GM18498 (cell line): Measurements from ENCODE around the gene TP53I11.
A peak's percentile ranks its signal among the peaks of the same experiment; 100 is the strongest.

Experiments used
- ATAC-seq: cut with Tn5 transposase; IDR thresholded peaks from one replicate; pipeline ENCODE4 v1.9.1; 2021; ENCODE audit warnings: mild to moderate bottlenecking, moderate library complexity; ENCODE audit not compliant: unreplicated experiment

Gene TP53I11

DNA sequence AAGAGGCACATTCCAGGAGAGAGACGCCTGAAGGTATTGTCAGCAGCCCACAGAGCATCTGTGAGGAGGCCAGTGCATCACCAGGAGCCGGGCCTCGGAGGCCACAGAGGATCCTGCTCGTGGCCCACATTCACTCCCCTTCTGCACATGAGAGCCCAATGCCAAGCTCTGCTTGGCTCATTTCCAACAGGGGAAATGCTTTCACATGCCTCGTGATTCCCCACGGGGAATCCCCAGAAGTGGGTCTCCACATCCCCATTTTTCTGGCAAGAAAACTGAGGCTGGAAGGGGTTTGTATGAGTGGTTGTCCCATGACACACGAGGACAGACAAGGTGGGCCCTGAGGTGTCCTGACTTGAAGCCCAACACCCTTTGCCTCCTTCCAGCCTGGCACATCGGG lies 34.4 kb downstream of the TP53I11 start:
- no peak for ATAC-seq

DNA sequence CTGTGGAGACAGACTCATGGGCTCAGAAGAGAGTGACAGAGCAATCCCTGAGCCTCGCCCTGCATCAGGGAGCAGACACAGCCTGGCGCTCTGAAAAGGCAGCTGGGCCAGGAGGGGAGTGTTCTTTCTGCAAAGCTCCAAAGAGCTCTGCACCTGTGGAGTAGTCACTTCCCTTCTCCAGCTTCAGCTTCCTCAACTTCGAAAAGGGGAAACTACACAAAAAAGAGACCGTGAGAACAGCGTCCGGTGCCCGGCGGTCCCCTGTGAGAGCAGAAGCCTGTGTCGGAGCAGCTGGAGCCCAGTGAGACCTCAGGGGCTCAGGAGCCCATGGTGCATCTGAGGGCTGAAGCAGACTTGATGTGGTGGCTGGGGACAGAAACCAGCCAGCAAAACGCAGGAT lies 35.1 kb downstream of the TP53I11 start:
- ATAC-seq = no peak

DNA sequence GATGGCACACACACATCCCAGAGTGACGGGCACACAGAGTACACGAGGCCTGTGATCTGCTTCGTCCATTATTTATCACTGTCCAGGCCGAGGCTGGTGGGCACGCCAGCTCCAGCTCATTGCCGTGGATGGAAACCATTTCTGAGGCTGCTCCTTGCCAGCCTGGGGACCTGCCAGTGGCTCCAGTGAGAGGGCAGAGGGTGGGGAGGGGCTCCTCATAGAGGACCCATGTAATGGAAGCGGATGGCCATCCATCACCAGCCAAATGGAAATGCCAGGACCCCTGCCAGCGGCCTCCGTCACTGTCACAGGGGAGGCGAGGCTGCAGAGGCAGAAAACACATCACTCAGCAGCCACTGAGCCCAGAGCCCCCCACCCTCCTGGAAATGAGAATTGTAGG lies 35.7 kb downstream of the TP53I11 start:
- ATAC-seq = no peak

DNA sequence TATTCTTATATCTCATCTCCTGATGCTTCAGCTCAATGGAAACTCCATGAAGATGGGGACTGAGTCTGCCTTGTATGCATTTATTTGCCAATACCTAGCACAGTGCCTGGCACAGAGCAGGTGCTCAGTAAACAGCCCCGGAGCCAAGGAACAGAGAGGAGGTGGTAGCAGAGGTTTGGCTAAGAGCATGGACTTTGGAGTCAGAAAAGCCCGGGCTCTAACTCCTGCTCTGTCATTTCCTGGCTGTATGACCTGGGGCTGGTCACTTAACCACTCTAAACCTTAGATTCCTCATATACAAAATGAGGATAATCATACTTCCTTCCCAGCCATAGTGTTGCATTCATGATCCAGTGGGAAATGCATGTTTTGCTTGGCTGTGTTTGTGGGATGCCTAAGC lies 36.6 kb downstream of the TP53I11 start:
- no peak for ATAC-seq

DNA sequence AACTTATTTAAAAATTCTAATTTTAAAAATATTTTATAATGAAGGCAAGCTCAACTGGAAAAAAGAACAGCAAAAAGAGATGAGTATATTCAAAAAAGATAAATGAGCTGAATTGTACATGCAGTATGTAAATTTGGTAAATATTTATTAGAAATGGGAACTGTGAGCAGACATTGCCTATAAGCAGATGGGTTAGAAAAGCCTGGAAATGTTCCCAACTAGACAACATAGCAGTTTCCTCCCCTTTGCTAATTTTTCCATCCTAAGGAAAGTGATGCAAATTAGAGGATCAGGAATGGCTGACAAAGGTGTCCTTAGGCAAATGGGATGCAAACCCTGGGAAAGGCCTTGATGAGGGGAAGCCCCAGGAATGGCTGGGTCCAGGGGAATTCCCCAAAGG lies 37.2 kb downstream of the TP53I11 start:
- ATAC-seq = no peak

DNA sequence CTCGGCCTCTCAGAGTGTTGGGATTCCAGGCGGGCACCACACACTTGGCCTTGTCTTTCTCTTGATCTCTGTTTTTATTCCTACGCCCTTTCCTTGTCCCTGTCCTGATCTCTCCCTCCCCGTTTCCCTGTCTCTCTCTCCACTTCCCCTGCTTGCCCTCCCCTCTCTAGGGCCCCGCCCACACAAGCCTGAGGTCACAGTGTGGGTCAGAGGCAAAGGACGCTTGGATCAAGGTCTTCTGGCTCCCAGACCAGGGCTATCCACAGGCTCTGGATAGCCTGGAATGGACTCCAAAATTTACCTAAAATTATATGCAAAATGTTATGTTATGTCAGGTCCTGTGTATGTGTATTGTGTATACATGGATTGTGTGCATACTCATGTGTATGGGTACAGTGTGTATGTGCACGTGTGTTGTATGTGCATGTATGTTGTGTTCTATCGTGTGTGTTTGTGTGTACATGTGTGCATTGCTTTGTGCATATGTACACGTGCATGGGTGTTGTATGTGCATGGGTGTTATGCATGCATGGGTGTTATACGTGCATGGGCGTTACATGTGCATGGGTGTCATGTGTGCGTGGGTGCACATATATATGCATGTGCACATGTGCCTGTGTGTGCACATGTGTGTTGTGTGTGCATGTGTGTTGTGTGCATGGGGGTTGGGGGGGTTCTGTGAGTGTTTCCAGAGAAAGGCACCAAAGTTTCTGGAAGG lies 38.3 kb downstream of the TP53I11 start:
- no peak for ATAC-seq

DNA sequence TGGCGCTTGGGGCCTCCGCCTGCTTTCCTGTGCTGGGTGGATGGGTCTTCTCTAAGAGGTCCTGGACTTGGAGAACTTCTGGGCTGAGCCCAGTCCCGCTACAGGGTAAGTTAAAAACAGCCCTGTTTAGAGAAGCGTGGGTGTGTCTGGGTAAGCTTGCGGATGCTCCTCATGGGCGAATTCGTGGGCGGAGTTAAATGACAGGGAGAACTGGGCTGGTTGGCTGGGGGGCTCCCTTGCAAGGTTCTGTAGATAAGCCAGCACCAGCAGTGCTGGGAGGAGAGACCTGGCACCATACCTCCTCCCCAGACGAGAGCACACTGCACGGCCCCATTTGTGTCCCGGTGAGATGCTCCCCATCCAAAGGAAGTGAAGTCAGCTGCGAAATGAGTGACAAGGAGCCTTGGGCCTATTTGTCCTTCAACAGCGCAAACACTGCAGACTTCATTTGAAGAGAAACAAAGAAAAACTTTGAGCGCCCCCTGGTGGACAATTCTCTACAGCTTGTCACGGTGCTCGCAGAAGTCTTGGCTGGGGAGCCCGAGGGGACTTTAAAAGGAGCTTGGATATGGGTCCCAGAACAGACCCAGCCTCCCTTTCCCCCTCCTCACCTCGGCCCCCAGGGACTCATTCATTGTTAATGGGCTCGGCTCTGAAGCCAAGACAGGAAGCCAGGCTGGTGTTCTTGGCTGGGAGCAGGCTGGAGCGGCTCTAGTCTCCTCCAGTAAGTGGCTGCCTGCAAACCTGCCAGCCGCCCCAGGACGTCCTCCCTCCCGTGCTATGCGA lies 39.5 kb downstream of the TP53I11 start:
- peak; percentile 55 for ATAC-seq

DNA sequence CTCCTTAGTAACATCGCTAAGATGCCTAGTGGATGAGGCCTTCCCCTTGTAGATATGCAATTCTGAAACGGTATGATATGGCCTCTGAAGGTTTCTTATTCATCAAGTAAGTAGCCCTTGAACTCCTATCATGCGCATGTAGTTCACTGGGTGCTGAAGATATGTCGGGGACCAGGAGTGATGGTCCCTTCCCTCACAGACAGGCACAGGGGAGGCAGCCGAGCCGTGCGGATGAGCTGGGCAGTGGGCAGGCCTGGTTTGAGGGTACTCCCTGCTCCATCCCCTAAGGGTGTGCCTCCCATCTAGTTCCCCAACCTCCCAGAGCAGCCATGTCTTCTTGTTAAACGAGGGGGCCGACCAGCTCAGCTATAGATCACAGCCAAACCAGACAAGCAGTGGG lies 40.1 kb downstream of the TP53I11 start:
- ATAC-seq = no peak

DNA sequence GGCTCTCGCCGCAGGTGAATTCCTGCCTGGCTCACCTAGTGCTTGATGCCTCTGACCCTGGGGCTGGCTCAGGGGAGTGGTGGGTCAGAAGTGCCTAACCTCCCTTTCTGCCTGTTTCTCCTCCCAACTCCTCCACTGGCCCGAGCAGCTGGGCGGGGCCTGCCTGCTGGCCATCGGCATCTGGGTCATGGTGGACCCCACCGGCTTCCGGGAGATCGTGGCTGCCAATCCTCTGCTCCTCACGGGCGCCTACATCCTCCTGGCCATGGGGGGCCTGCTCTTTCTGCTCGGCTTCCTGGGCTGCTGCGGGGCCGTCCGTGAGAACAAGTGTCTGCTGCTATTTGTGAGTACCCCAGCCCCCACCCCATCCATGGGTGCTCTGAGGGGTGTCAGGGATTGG lies 41.1 kb downstream of the TP53I11 start:
- no peak for ATAC-seq

DNA sequence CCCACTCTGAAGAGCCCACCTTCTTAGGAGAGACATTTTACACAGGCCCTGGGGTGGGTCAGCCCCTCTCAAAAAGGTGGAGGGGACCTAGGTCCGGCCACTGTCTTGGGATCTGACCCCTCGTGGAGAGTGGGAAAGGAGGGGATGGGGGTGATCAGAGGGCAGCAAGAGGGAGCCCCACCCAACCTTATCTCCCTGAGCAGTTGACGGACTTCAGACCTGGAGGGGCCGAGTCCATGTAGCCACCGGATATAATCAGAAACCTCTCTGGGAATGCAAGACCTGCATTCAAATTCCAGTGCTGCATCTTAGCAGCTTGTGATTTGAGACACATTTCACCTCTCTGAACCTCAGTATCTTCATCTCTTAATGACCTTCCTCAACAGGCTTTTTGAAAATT lies 44.0 kb downstream of the TP53I11 start:
- no peak for ATAC-seq

DNA sequence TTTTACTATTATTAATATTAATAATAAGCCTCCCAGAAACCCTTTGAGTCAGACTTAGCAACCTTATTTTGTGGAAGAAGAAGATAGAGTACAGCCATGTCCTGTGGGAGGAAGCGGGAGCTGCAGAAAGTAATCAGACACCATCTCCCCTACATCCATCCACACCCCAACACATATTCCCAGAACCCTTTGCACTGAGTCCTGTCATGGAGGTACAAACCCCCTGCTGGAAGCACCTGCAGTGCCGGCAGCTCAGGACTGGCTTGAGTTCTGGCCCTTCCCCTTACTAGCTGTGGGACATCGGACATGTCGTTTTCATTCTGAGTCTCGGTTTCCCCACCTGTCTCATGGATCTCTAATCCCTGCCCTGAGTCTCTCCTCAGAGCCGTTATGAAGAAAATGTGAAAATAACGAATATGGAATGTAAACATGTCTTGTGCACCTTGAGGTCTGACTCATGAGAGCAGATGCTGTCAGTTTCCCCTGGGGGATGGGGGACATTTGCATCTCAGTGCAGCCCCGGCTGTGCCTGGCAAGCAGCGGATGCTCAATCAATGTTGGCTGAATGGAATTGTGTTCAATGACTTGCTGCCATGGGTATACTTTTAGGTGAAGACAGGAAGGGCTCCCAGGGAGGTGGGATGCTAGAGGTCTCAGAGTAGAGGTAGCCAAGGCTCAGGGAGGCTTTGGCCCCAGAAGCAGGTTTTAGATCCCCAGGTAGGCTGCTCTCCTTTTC lies 45.4 kb downstream of the TP53I11 start:
- ATAC-seq = no peak

DNA sequence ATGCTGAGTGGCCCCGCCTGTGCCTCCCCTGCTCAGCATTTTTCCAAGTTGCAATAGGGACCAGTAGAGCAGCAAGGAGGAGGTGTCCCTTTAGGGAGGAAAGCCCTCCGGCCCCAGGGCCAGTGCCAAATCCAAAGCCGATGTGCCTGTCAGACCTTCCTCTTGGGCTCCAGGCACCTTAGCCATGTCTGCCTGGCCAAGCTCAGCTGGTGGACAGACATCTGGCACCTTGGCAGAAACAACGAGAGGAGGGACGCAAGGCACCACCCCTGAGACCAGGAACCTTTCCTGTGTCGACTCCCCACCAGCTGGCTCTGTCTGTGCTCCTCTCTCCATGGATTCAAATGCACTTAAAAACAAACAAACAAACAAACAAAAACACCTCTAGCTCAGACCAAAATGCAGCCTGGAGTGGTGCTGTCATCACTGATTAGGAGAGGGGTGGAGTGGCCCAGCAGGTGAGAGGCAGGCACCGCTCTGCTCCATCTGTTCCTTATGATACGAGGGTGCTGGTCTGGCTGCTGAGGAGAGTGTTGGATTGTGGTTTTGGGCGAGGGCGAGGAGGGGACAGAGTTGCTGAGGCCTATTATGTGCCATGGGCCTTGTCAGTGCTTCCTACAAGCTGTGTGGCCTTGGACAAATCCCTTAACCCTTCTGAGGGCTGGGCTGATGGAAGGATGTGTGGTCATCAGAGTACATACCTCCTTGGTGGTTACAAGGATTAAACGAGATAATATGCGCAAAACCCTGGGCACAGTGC lies 46.2 kb downstream of the TP53I11 start:
- no peak for ATAC-seq

DNA sequence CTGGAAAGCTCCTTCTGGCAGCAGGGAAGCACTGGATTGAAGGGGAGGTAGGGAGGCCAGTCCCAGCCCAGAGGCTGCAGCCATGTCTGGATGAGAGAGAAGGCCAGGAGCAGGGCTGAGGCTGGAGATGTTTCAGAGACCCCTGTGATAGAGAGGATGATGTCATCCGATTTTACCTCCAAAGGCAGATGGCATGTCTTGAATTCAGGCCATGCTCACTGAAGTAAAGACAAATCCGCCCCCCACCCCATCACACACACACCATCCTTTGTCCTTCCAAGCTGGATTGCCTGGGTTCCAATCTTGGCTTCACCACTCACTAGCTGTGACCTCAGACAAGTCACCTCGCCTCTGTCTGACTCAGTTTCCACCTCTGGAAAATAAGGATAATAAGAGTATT lies 47.2 kb downstream of the TP53I11 start:
- ATAC-seq = no peak

DNA sequence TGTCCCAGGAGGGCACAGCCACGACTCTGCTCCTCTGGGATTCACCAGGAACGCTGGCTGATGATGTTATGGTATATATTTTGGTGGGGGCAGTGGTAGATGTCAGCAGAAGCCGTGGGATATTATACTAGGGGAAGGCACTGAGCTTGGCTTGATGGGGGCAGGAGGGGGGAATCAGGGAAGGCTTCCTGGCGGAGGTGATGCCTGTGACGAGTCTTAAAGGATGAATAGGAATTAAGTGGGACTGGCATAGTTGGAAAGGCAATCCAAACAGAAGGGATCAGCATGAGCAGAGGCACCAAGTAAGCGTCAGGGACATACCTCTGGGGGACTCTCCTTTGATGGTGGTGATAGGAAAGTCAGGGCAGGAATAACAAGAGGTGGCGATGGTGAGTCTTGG lies 47.6 kb downstream of the TP53I11 start:
- no peak for ATAC-seq

DNA sequence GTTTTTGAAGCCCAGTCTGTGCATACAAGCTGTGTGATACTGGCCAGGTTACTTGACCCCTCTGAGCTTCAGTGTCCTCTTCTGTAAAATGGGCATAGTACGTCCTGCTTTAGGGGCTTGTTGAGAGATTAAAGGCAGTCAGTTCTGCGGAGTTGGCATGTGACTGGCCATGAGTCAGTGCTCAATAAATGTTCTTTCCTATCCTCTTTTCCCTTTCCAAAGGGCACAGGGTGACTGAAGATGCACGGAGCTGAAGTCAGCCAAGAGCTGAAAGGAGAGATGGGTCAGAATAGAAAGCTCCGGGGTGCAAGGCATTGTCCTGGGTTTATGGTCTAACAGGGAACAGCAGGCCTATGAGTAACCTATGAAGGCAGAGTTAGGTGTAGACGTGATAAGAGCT lies 48.9 kb downstream of the TP53I11 start:
- ATAC-seq = no peak

DNA sequence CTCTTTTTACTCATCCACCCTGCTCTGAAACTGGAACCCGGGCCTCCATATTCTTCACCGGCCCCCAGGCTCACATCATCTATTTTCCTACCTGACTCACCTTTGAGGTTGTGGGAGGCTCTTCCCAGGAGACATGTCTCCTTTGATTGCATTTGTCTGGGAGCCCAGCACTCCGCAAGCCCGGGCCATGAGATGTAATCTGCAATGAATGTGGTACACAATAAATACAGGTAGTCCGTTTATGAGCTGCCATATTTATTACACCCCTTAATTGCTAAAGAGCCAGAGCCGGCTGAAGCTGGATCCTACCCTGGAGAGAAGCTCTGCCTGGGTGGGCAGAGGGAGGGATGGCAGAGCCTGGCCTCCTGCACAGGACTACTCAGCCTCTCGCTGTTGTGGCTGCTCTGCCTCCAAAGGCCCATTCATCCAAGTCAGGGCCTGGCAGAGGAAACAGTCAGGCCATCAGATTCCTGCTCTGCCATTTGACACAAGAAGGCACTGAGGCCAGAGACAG lies 49.5 kb downstream of the TP53I11 start:
- no peak for ATAC-seq

DNA sequence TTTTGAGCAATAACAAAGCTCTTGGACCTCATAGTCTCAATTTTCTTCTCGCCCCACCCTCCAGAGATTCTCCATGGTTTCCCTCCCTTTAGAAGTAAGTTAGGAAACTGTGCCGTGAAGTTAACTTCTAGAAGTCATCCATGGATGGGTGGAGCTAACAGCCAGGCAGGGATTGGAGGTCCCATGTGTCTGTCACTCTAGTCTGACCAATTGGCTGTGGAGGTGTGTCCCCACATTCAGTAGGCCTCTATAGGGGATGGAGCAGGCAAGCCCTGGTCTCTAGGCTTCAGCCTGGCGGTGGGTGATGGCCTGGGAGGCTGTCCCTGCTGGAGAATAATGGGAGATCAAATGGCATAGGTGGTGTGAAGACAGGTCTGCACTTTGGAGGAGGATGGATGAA lies 50.7 kb downstream of the TP53I11 start:
- ATAC-seq = no peak

DNA sequence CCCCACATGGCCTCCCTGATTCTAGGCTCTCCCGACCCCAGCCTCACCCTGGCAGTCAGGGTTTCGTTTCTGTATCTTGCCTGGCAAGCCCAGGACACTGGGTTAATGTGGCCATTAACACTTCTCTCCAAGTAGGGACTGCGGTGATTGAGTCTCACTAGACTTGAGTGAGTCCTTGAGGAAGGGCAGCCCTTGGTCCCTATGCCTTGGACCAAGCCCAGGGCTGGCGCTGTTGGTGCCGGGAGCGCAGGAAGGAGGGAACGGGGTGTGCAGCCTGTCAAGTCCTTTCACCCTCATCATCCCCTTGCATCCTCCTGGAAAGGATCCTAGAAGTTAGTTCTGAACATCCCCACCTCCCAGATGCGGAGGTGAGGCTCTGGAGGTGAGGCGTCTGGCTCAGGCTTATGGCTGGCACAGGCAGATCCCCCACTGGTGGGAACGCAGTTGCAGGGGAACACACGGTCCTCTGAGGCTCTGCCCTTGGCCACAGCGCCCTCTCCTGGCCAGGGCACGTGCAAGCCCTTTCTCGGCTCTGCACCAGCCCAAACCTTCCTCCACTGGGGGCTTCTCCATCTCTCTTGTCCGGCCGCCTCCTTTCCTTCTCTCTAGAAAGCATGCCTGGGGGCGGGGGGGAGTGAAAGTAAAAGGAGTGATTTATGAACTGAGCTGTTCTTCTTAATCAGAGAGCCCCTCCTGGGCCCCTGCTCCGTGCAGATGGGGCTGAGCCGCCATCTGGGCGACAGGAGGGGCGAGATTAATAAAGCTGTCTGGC lies 56.7 kb downstream of the TP53I11 start:
- no peak for ATAC-seq

DNA sequence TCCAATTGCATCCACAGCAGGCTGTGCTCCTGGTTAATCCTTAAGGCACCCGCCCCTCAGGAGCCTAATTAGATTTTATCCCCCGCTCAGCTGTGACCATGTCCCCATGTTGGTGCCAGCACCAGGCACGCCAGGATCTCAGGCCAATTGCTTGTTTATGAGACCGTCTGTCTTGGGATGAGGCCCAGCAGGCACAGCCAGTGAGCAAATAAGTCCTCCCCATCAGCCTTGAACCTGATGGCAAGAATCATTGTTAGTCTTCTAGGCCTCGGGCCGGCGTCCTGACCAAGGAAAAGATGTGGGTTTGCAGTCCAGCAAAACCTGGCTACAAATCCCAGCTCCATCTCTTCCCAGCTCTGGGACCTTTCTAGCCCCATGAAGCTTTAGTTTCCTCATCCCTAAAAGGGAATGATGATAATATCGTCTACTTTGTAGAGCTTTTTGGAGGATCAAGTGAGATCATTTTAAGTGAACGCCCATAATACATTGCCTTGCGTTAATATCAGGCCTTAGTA lies 57.3 kb downstream of the TP53I11 start:
- ATAC-seq = no peak

DNA sequence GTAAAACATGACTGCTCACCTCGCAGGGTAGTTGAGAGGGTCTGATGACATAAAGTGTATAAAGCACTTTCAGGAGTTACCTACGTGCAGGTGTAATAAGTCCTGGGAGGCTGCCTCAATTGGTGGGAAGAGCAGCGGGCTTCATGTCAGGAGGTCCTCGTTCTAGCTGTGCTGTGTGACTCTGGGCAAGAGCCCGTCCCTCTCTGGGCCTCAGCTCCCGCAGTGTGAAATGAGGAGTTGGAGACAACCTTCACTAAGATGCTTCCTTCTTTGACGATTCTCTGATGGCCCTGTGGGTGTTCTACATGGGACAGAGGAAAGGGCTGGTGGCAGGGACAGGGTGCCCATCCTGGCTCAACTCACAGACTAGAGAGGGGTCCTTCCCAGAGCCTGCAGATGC lies 57.8 kb downstream of the TP53I11 start:
- no peak for ATAC-seq
